ENCODE results near the gene WWOX.

WWOX gene

GRCh38 chr16:78985716-78986605 is 886.5 kb downstream of the WWOX start:
- DNase-seq: no peak

- no peak for DNase-seq
These were observed 888.2 kb downstream of the WWOX start for GRCh38 chr16:78987666-78988065.

GRCh38 chr16:78988361-78988969 is 889.0 kb downstream of the WWOX start:
- no peak for DNase-seq

- DNase-seq: no peak
These were observed 890.9 kb downstream of the WWOX start for GRCh38 chr16:78990309-78990701.

GRCh38 chr16:78992001-78992400 is 892.5 kb downstream of the WWOX start:
- DNase-seq: no peak

GRCh38 chr16:78993346-78993745 is 893.9 kb downstream of the WWOX start:
- no peak for DNase-seq

GRCh38 chr16:78994135-78994745 is 894.8 kb downstream of the WWOX start:
- no peak for DNase-seq

- DNase-seq: no peak
These were observed 896.0 kb downstream of the WWOX start for GRCh38 chr16:78995441-78995840.

- DNase-seq: no peak
These were observed 897.3 kb downstream of the WWOX start for GRCh38 chr16:78996790-78997189.

GRCh38 chr16:78998879-78999278 is 899.4 kb downstream of the WWOX start:
- DNase-seq: no peak

GRCh38 chr16:79001156-79001967 is 901.9 kb downstream of the WWOX start:
- DNase-seq: no peak

GRCh38 chr16:79003026-79003609 is 903.7 kb downstream of the WWOX start:
- no peak for DNase-seq

GRCh38 chr16:79004309-79004708 is 904.9 kb downstream of the WWOX start:
- no peak for DNase-seq

- DNase-seq: no peak
These were observed 905.6 kb downstream of the WWOX start for GRCh38 chr16:79005096-79005495.

- DNase-seq: no peak
These were observed 906.8 kb downstream of the WWOX start for GRCh38 chr16:79006206-79006605.

GRCh38 chr16:79006765-79007164 is 907.3 kb downstream of the WWOX start:
- no peak for DNase-seq

- DNase-seq: no peak
These were observed 908.2 kb downstream of the WWOX start for GRCh38 chr16:79007614-79008013.

- peak; percentile 42 for DNase-seq
These were observed 908.8 kb downstream of the WWOX start for GRCh38 chr16:79008036-79008868.

- DNase-seq: no peak
These were observed 909.4 kb downstream of the WWOX start for GRCh38 chr16:79008869-79009179.

- no peak for DNase-seq
These were observed 910.4 kb downstream of the WWOX start for GRCh38 chr16:79009896-79010295.

GRCh38 chr16:79011282-79011681 is 911.8 kb downstream of the WWOX start:
- no peak for DNase-seq
